Body of pancreas (tissue), 4 donors: ENCODE results near the gene NBPF9.
"Not testable (repeated sequence)": the region's sequence is repeated elsewhere in the genome, so short reads cannot be mapped to it uniquely, and the experiment has no call there.

Source experiments
- CTCF ChIP-seq, 7 experiments: fragments of 450-650 bp in 4 of 7; fragments of 200-600 bp in 3 of 7; sonication (generic) in 3 of 7; IDR thresholded peaks; one replicate each; pipeline ENCODE4 v1.5.1; 2016 to 2019; ENCODE audit warnings: antibody characterized with exemption in 7 of 7
- POLR2A ChIP-seq, 3 donors: fragments of 450-650 bp; IDR thresholded peaks; one replicate each; pipeline ENCODE4 v1.6.1; 2016; ENCODE audit warnings: antibody characterized with exemption in 3 of 3, mild to moderate bottlenecking in 2 of 3

GRCh38 chr1:149123948-149124926 lies 20.9 kb upstream of the NBPF9 start:
- TF ChIP-seq POLR2A, CTCF (IDR thresholded peaks at IDR 0.05): not testable (repeated sequence)
